Activated gamma-delta T cell treated with Interleukin-2 at 50 U/mL for 16 hours (primary cell): Measurements from ENCODE around the gene SLC2A9.

ENCODE experiments used
- DNase-seq: peaks from one replicate; pipeline ENCODE4 v3.0.0-alpha.2; 2020

SLC2A9 gene

GRCh38 chr4:9880406-9881197, 140.7 kb downstream of the SLC2A9 start:
- no peak for DNase-seq

GRCh38 chr4:9877123-9877522, 144.2 kb downstream of the SLC2A9 start:
- DNase-seq = no peak

GRCh38 chr4:9875516-9875915, 145.8 kb downstream of the SLC2A9 start:
- DNase-seq = no peak

- no peak for DNase-seq
These were observed 146.9 kb downstream of the SLC2A9 start for GRCh38 chr4:9874385-9874784.

- DNase-seq = no peak
These were observed 151.0 kb downstream of the SLC2A9 start for GRCh38 chr4:9870165-9870790.

GRCh38 chr4:9867751-9868425, 153.4 kb downstream of the SLC2A9 start:
- no peak for DNase-seq

GRCh38 chr4:9866931-9867330, 154.4 kb downstream of the SLC2A9 start:
- DNase-seq = no peak

- no peak for DNase-seq
These were observed 159.7 kb downstream of the SLC2A9 start for GRCh38 chr4:9861561-9861960.

GRCh38 chr4:9859810-9860209, 161.5 kb downstream of the SLC2A9 start:
- DNase-seq = no peak

GRCh38 chr4:9849538-9849920, 171.8 kb downstream of the SLC2A9 start:
- no peak for DNase-seq

GRCh38 chr4:9847968-9848748, 173.1 kb downstream of the SLC2A9 start:
- no peak for DNase-seq

GRCh38 chr4:9845791-9846493, 175.4 kb downstream of the SLC2A9 start:
- DNase-seq = no peak

GRCh38 chr4:9841072-9841471, 180.2 kb downstream of the SLC2A9 start:
- DNase-seq = no peak

GRCh38 chr4:9835430-9835829, 185.9 kb downstream of the SLC2A9 start:
- no peak for DNase-seq

- DNase-seq = no peak
These were observed 187.9 kb downstream of the SLC2A9 start for GRCh38 chr4:9833421-9833820.

GRCh38 chr4:9832640-9833039, 188.7 kb downstream of the SLC2A9 start:
- no peak for DNase-seq

- DNase-seq = no peak
These were observed 194.7 kb downstream of the SLC2A9 start for GRCh38 chr4:9826551-9826950.

GRCh38 chr4:9825049-9825448, 196.2 kb downstream of the SLC2A9 start:
- DNase-seq = no peak

- no peak for DNase-seq
These were observed 201.0 kb downstream of the SLC2A9 start for GRCh38 chr4:9820343-9820742.

GRCh38 chr4:9816285-9816684, 205.0 kb downstream of the SLC2A9 start:
- DNase-seq = no peak

GRCh38 chr4:9812501-9813340, 208.6 kb downstream of the SLC2A9 start:
- DNase-seq = no peak

- DNase-seq = no peak
These were observed 209.5 kb downstream of the SLC2A9 start for GRCh38 chr4:9811806-9812205.
